ENCODE results near the gene NNMT.

NNMT gene

GRCh38 chr11:114262681-114263512, 33.3 kb upstream of the NNMT start:
- FAIRE-seq (no peak), DNase-seq (ENCODE audit: extremely low spot score, insufficient read length, low read depth) (no peak)

- DNase-seq (ENCODE audit: extremely low spot score, insufficient read length, low read depth), result no peak
- no peak for FAIRE-seq
These were observed 32.6 kb upstream of the NNMT start for GRCh38 chr11:114263513-114264170.

DNA sequence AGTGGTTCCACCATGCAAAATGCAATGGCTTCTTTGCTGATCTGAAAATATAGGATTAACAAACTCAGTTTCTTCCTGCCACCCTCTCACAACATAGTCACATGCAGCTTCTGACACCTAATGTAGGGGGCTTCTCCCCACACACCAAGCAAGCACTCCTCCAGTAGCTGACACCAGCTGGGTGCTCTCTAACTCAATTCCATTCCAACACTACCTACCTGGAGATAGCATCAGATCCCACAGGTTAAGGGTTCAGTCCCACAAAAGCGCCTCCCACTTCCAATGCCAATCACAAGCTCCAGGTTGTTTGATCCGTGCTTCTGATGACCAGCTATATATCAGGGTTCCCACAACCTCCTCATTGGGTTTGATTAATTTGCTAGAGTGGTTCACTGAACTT, 31.8 kb upstream of the NNMT start:
- no peak for DNase-seq (ENCODE audit: extremely low spot score, insufficient read length, low read depth)
- FAIRE-seq, result no peak

- no peak for DNase-seq (ENCODE audit: extremely low spot score, insufficient read length, low read depth)
- FAIRE-seq, result no peak
These were observed 30.9 kb upstream of the NNMT start for GRCh38 chr11:114265122-114265878.

- DNase-seq (ENCODE audit: extremely low spot score, insufficient read length, low read depth) (no peak), FAIRE-seq (no peak)
These were observed 26.7 kb upstream of the NNMT start for GRCh38 chr11:114269498-114269897.

- no peak for FAIRE-seq
- DNase-seq (ENCODE audit: extremely low spot score, insufficient read length, low read depth), result no peak
These were observed 25.5 kb upstream of the NNMT start for GRCh38 chr11:114270531-114271270.

DNA sequence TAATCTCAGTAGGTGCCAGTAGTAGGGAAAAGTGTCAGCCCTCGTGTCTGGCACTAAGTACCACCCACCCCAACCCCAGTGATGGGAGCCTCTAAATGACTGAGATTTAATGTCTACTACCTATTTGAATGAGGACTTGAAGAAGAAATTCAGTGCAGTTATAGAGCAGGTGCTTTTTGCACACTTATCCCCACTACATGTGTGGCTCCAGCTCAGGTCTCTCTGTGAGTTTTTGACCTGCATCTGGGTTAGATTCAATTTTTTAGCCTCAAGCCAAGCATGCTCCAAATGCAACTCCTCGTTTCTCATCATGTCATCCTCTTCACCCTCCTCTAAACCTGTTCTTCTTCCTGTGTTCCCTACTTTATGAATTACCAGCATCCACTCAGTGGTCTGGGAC, 24.9 kb upstream of the NNMT start:
- FAIRE-seq (no peak), DNase-seq (ENCODE audit: extremely low spot score, insufficient read length, low read depth) (no peak)

DNA sequence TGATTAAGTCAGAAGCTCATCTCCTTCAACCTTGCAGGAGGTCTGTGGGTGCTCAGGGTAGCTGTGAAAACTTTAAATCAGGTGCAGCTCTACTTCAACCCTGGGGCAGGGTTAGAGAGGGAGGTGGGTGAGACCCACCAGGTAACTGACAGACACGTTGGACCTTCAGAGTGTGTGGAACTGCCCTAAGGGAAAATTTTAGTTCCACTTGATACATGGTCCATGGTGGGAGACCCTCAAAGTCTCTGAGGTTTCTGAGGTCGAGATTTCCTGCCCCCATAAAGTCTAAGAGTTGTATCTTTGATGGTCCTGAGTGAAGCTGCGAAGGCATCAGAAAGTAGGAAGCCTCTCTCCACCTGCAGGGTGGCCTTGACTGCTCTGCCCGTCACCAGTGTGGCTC, 23.9 kb upstream of the NNMT start:
- DNase-seq (ENCODE audit: extremely low spot score, insufficient read length, low read depth) (no peak), FAIRE-seq (no peak)

- DNase-seq (ENCODE audit: extremely low spot score, insufficient read length, low read depth), result no peak
These were observed 23.1 kb upstream of the NNMT start for GRCh38 chr11:114273071-114273470.

GRCh38 chr11:114273890-114274635, 22.1 kb upstream of the NNMT start:
- DNase-seq (ENCODE audit: extremely low spot score, insufficient read length, low read depth) (no peak), FAIRE-seq (no peak)

More at GRCh38 chr11:114273071-114273470, 23.1 kb upstream of the NNMT start:
- no peak for FAIRE-seq

GRCh38 chr11:114274637-114275036, 21.6 kb upstream of the NNMT start:
- FAIRE-seq (no peak), DNase-seq (ENCODE audit: extremely low spot score, insufficient read length, low read depth) (no peak)

- DNase-seq (ENCODE audit: extremely low spot score, insufficient read length, low read depth) (no peak), FAIRE-seq (no peak)
These were observed 20.9 kb upstream of the NNMT start for GRCh38 chr11:114275280-114275679.

DNA sequence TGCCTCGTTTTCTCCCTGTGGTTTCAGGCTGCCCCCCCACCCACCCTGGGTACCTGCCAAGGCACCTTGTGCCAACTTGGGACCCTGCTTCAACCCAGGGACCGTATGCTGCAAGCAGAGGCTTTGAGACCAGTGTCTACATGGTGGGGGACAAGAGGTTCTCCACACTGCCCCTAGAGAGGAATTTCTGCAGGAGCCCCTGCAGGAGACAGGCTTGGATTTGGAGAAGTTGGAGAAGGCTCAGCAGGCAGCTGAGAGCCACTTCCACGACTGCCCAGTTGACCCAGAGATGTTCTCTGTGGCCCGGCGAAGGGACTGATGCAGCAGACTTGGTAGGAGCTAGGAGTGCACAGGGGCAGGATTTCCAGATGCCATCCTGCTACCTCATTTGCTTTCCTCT, 20.1 kb upstream of the NNMT start:
- FAIRE-seq (no peak), DNase-seq (ENCODE audit: extremely low spot score, insufficient read length, low read depth) (no peak)

- FAIRE-seq (no peak), DNase-seq (ENCODE audit: extremely low spot score, insufficient read length, low read depth) (no peak)
These were observed 18.4 kb upstream of the NNMT start for GRCh38 chr11:114277637-114278341.

GRCh38 chr11:114278342-114279065, 17.7 kb upstream of the NNMT start:
- DNase-seq (ENCODE audit: extremely low spot score, insufficient read length, low read depth) (no peak), FAIRE-seq (no peak)

- no peak for FAIRE-seq
- DNase-seq (ENCODE audit: extremely low spot score, insufficient read length, low read depth), result no peak
These were observed 16.2 kb upstream of the NNMT start for GRCh38 chr11:114279792-114280546.

- FAIRE-seq (no peak), DNase-seq (ENCODE audit: extremely low spot score, insufficient read length, low read depth) (no peak)
These were observed 15.5 kb upstream of the NNMT start for GRCh38 chr11:114280696-114281095.

All from GM18507 (cell line).